ENCODE data around the gene KDM4E.
"Not testable (repeated sequence)": the region's sequence is repeated elsewhere in the genome, so short reads cannot be mapped to it uniquely, and the experiment has no call there.

KDM4E gene

GRCh38 chr11:95024958-95025357, at the start of gene KDM4E:
KDM4E (plus strand) TSS chr11:95025258; CDS start chr11:95025558, 300 bp downstream.
- no peak for DNase-seq

DNA sequence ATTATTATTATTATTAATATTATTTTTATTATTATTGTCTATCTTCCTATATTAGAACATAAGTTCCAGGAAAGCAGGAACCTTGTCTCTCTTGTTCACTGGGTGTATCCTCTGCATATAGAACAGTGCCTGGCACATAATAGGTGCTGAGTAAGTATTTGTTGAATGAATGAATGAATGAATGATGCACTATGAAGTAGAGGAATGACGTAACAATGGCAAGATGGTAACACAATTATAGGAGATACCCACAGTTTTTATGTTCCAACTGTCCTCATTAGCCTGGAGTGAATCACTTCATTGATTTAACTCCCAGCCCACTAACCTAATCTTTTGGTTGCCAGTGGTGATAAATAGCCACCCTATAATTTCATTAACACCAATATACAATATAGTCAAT, 49.5 kb upstream of the KDM4E start:
- DNase-seq = no peak

- no peak for DNase-seq
Measured at GRCh38 chr11:94987378-94987777, 37.7 kb upstream of the KDM4E start.

GRCh38 chr11:94988748-94989147, 36.3 kb upstream of the KDM4E start:
- no peak for DNase-seq

DNA sequence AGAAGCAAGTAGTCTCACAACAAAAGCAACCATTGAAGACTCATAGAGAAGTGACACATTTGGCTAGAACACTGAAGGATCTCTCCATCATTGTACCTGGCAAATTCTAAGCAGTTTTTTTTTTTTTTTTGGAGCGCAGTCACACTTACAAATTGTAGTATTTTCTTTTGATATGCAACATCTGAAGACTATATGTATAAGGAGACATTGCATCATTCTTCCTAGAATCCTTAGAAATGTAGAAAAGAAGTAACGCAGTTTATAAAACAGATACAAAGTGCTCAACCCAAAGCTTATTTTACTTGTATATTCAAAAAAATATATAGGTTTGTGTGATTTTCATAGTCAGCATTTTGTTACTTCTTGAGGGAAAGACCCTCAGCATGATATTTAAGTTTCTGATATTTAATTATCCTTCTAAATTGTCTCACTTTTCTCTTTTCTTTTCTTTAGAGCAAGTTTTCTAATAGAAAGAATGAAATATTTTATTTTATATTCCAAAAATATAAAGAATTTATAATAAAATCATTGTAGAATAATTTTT, 31.6 kb upstream of the KDM4E start:
- no peak for DNase-seq

- no peak for DNase-seq
Measured at GRCh38 chr11:94997437-94997836, 27.6 kb upstream of the KDM4E start.

DNA sequence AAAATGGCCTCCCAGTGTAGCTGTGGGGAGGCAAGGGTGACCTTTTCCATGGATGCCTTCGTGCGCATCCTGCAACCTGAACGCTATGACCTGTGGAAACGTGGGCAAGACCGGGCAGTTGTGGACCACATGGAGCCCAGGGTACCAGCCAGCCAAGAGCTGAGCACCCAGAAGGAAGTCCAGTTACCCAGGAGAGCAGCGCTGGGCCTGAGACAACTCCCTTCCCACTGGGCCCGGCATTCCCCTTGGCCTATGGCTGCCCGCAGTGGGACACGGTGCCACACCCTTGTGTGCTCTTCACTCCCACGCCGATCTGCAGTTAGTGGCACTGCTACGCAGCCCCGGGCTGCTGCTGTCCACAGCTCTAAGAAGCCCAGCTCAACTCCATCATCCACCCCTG, 26.8 kb upstream of the KDM4E start:
- DNase-seq = no peak

GRCh38 chr11:95003716-95004115, 21.3 kb upstream of the KDM4E start:
- no peak for DNase-seq

- DNase-seq = no peak
Measured at GRCh38 chr11:95005642-95006041, 19.4 kb upstream of the KDM4E start.

- DNase-seq = no peak
Measured at GRCh38 chr11:95011376-95011775, 13.7 kb upstream of the KDM4E start.

GRCh38 chr11:95014184-95014821, 10.8 kb upstream of the KDM4E start:
- no peak for DNase-seq

GRCh38 chr11:95016139-95016538, 8.9 kb upstream of the KDM4E start:
- no peak for DNase-seq

DNA sequence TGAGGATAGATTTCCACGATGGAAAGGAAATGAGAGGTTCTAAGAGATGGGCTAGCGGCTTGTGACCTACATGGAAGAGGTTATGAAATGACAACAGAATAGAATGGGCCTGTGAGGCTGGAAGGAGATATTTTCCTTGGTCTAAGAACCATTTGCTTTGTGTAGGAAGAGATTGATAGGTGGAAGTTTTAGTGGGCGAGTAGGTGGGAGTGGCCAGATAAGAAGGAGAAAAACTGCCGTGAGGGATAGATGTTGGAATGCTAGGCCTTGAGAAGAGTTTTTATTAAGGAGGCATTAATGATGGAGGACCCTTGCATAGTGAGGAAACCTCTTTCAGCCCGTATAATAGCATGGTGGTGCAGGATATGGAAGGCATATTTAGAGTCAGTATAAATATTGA, 3.6 kb upstream of the KDM4E start:
- not testable (repeated sequence) for DNase-seq

GRCh38 chr11:95025594-95025993, 536 bp downstream of the KDM4E start:
- DNase-seq = not testable (repeated sequence)

GRCh38 chr11:95028357-95028756, 3.3 kb downstream of the KDM4E start:
- DNase-seq = no peak

GRCh38 chr11:95033051-95033450, 8.0 kb downstream of the KDM4E start:
- DNase-seq = no peak

DNA sequence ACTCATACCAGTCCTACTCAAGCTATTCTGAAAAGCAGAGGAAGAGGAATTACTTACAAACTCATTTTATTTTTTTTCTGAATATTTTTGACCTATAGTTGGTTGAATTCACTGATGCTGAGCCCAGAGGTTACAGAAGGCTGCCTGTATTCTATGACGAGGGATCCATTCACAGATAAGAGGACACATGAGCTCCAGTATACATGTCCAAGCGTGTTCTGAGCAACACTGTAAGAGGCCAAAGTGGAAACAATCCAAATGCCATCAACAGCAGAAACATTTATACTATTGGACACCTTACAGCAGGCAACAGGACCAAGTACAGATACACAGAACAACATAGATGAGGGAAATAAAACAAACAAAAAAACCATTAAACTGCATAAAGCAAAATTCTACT, 10.3 kb downstream of the KDM4E start:
- DNase-seq = no peak

- DNase-seq = not testable (repeated sequence)
Measured at GRCh38 chr11:95037356-95038035, 12.4 kb downstream of the KDM4E start.

- no peak for DNase-seq
Measured at GRCh38 chr11:95042239-95042638, 17.2 kb downstream of the KDM4E start.

DNA sequence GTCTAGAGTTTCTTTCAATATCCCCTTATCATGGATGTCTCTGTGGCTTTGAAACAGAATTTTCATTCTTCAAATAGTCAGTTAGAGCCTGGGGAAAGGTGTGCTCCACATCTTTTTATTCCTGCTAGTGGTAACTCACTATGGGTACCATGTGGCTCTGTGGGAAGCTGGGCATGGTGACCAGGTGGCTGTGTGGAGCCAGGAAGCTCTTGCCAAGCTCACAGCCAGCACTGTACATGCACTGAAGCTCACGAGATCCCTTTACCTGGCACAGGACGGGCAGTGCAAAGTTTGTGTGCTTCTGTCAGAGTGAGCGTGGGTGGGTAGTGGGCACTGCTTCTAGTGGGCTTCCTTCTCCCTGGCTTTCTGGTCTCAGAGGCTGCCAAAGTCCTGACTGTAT, 17.8 kb downstream of the KDM4E start:
- no peak for DNase-seq

GRCh38 chr11:95044010-95044409, 19.0 kb downstream of the KDM4E start:
- DNase-seq = no peak

DNA sequence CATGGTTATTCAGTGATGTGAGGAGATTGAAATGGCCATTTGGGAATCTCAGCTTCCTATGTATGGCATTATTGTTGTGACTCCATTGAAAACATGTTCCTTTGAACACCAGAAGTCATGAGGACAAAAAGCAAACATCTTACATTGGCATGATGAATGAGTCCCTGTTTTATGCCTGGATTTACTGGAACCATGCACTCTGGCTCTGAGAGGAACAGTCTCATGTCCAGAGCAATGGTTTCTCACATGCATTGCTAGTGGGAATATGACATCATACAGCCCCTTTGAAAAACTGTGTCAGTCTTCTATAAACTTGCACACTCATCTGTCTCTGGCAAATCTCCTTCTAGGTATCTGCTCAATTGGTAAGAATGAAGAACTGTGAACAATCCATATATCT, 20.8 kb downstream of the KDM4E start:
- no peak for DNase-seq

GRCh38 chr11:95049122-95049521, 24.1 kb downstream of the KDM4E start, which contains the start of gene KDM4F:
KDM4F (plus strand) TSS chr11:95049422.
- not testable (repeated sequence) for DNase-seq

DNA sequence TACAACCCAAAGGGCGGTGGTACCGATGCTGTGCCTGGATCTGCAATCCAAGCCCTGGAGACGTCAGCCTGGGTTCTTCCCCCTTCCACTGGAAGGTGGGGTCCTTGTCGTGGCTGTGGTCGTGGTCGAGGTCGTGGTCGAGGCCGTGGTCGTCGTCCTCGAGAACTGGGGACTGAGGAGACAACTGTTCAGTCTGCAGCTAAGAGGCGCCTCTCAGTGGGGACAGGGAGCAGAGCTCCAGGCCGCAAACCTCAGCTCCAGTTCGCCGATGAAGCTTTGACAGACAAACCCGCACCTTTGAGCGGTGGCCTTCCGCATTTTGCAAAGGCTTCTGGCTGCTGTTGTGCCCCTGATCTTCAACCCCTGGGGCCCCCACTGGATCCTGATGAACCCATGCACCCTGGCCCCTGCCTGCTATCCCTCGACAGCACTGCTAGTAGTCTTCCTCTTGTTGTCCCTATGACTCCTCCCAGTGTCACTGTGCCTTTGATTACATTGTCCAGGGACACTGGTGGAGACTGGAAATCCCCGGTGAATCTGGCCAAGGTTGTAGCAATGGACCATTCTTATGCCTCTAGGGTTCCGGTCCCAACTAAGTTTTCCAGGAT, 25.6 kb downstream of the KDM4E start:
- no peak for DNase-seq
